Activated B cell treated with CpG ODN at 0.5 μM for 24 hours (primary cell): ENCODE data around the gene CA5B. TPM values are rescaled to one million over a fixed set of nuclear protein-coding genes. Genes with fewer than 3 reads are reported as not detected.
"Not testable (repeated sequence)": the region's sequence is repeated elsewhere in the genome, so short reads cannot be mapped to it uniquely, and the experiment has no call there.

Source experiments
- ATAC-seq: fragments of 200-7000 bp; cut with Tn5 transposase; one replicate; pipeline ENCODE4 v1.10.0; 2021; ENCODE audit warnings: low read depth, mild to moderate bottlenecking, moderate library complexity
- CTCF ChIA-PET: fragments of 350-600 bp; sonication (Branson Sonifier 250); formaldehyde crosslinking; loops from one replicate; lab custom pipeline; 2021; ENCODE audit warnings: antibody characterized with exemption; lab: Charles Lee
- POLR2A ChIA-PET: fragments of 350-600 bp; sonication (Branson Sonifier 250); formaldehyde crosslinking; loops from one replicate; lab custom pipeline; 2021; ENCODE audit warnings: antibody characterized with exemption; lab: Charles Lee
- DNase-seq: peaks from one replicate; pipeline ENCODE4 v3.0.0; 2022
- H3K27ac Mint-ChIP-seq: one replicate; pipeline ENCODE4 v1.8.0; 2020; ENCODE audit warnings: mixed read lengths
- H3K27me3 Mint-ChIP-seq: one replicate; pipeline ENCODE4 v1.8.0; 2021; ENCODE audit warnings: mixed read lengths
- H3K36me3 Mint-ChIP-seq: one replicate; pipeline ENCODE4 v1.8.0; 2021; ENCODE audit warnings: low read depth, mixed read lengths
- H3K4me1 Mint-ChIP-seq: one replicate; pipeline ENCODE4 v1.8.0; 2021; ENCODE audit warnings: mixed read lengths
- H3K4me3 Mint-ChIP-seq: one replicate; pipeline ENCODE4 v1.8.0; 2020; ENCODE audit warnings: mild to moderate bottlenecking, mixed read lengths
- H3K9me3 Mint-ChIP-seq: one replicate; pipeline ENCODE4 v1.8.0; 2020; ENCODE audit warnings: mixed read lengths
- CTCF ChIP-seq: fragments of 200-600 bp; IDR thresholded peaks from one replicate; pipeline ENCODE4 v1.8.0; 2022; ENCODE audit warnings: antibody characterized with exemption, mild to moderate bottlenecking
- intact Hi-C: fragments of 100-400 bp; cut with micrococcal nuclease; formaldehyde crosslinking; loops from one replicate; pipeline ENCODE4 v1.15.1; 2024
- total RNA-seq: library from RNA; stranded (reverse); gene quantifications from 2 replicates; pipeline ENCODE4 v1.2.3, GENCODE V29; 2022

CA5B gene
- total RNA-seq, 1 donor from 2014 or later: 9.9 TPM

DNA sequence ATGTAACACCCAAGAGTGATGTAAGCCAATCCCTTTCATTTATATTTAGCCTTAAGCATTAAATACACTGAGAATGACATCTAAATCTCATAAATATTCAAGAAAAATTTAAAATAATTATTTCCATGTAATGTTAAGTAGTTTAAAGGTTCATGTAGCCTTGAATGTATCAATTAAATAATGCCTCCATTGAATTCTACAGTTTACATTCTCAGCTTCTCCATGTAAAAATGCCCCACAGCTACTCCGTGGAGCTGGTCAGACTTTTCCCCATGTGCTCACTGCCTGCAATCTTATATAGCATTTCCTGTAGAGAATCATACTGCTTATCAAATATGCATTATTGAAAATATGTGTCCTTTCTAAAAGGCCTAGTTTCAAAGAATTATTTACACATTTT is 91.1 kb downstream of the CA5B start:
- Mint-ChIP-seq H3K4me3 (no peak overlapping the region), H3K27ac (no peak overlapping the region), H3K27me3 (no peaks in the 10 kb centered on the region), H3K4me1 (peaks cover 12% of the 10 kb centered on the region), H3K9me3 (no peaks in the 10 kb centered on the region), H3K36me3 (peaks cover 37% of the 10 kb centered on the region)
- TF ChIP-seq CTCF: no peak
- DNase-seq (no peak), ATAC-seq (no peak)
- ChIA-PET CTCF (no interaction called here), POLR2A (no interaction called here)
- intact Hi-C loops: no loop called here

DNA sequence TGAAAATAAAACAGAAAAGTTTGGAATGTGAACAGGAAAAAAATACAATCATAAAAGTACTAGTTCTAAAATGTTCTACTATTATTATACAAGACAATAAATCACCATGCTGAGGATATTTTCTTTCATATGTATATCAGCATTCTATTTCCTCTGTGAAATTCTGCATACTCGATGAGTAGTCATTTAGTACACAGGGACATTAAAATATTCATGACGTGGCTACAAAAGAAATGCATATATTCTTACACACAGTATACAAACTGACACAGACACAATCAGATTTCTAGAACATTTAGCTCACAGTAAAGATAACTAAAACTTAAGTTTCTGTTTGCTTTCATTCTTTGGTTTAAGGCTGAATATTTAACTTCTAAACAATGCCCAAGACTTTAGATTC is 93.3 kb downstream of the CA5B start:
- H3K9me3 Mint-ChIP-seq, DNase-seq, POLR2A ChIA-PET, H3K27me3 Mint-ChIP-seq, ATAC-seq, H3K4me3 Mint-ChIP-seq, CTCF ChIA-PET, H3K27ac Mint-ChIP-seq, intact Hi-C loops: not testable (repeated sequence)
- H3K4me1 Mint-ChIP-seq: peaks cover 12% of the 10 kb centered on the region
- peaks cover 23% of the 10 kb centered on the region for H3K36me3 Mint-ChIP-seq

- Mint-ChIP-seq H3K36me3 (peaks cover 15% of the 10 kb centered on the region), H3K27ac (peak overlapping the region; percentile 65), H3K9me3 (no peaks in the 10 kb centered on the region), H3K4me1 (peaks cover 10% of the 10 kb centered on the region), H3K4me3 (no peak overlapping the region), H3K27me3 (no peaks in the 10 kb centered on the region)
- POLR2A ChIA-PET: interaction anchor here (0.6 to 1.5 kb wide), 3 partner anchors 14 to 851 kb away, joined by 3 to 5 read pairs (median 4); partner anchors contain the start of gene AP1S2
- no peak for DNase-seq
- CTCF ChIA-PET: no interaction called here
- TF ChIP-seq CTCF: no peak
- ATAC-seq: peak; percentile 37
- intact Hi-C loops: no loop called here
These were observed 96.0 kb downstream of the CA5B start for GRCh38 chrX:15834053-15834452.

DNA sequence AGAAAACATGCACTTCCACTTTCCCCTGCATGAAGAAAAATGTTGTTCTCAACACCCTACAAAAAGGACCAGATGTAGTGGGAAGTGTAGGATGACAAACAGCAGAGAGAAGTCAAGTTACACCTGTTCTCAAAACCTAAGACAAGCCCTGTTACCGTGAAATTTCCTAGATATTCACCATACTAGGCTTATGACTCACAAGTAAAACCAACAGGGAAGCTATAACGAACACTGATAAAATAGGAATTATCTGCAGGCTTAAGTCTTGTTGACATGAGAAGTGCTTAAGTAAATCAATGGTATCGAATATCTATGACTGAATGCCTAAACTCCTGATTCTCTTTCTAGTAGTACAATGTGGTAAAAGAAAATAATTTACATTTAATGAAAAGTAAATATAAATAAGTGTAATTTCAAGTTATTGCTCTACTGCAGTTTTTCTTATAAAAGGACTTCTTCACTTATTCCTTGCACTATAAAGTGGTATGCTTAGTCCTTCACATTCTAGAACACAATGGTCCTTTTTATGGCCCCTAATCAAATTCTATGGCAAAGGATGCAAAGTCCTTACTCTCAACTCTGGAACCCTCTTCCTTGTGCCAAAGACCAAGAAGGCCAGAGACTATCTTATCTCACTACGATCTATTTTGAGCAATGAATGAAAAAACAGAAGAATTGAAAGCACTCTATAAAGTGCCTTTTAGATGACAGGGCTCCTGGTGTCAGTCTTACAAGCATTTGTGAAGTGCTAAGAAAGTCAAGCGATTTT is 96.9 kb downstream of the CA5B start:
- no peaks in the 10 kb centered on the region for H3K9me3 Mint-ChIP-seq
- intact Hi-C loops: no loop called here
- no peaks in the 10 kb centered on the region for H3K27me3 Mint-ChIP-seq
- CTCF ChIA-PET: no interaction called here
- ATAC-seq: no peak
- H3K4me3 Mint-ChIP-seq: no peak overlapping the region
- no peak for TF ChIP-seq CTCF
- POLR2A ChIA-PET: no interaction called here
- H3K27ac Mint-ChIP-seq: no peak overlapping the region
- DNase-seq: no peak
- peaks cover 10% of the 10 kb centered on the region for H3K4me1 Mint-ChIP-seq
- H3K36me3 Mint-ChIP-seq: peaks cover 10% of the 10 kb centered on the region

Other genes with a start within 250 kb of the CA5B start
- 0.82 and 1.7 TPM in 2 replicates for gene PIR, start 244.9 kb upstream of the CA5B start, total RNA-seq
- gene BMX, start 237.5 kb upstream of the CA5B start, total RNA-seq: not detected in 2 replicates
- not detected in 2 replicates for gene ACE2, start 137.3 kb upstream of the CA5B start, total RNA-seq
- 0.20 and 0.24 TPM in 2 replicates for gene CLTRN, start 73.5 kb upstream of the CA5B start, total RNA-seq
- 19.8 and 20.9 TPM in 2 replicates for gene ZRSR2, start 52.2 kb downstream of the CA5B start, total RNA-seq
- 42.3 and 45.9 TPM in 2 replicates for gene AP1S2, start 116.5 kb downstream of the CA5B start, total RNA-seq